GM18499 (cell line): ENCODE results near the gene NTM.

Source experiments
- ATAC-seq: cut with Tn5 transposase; IDR thresholded peaks from one replicate; pipeline ENCODE4 v1.9.1; 2021; ENCODE audit warnings: moderate number of reproducible peaks; ENCODE audit not compliant: insufficient read depth, unreplicated experiment

Gene NTM

DNA sequence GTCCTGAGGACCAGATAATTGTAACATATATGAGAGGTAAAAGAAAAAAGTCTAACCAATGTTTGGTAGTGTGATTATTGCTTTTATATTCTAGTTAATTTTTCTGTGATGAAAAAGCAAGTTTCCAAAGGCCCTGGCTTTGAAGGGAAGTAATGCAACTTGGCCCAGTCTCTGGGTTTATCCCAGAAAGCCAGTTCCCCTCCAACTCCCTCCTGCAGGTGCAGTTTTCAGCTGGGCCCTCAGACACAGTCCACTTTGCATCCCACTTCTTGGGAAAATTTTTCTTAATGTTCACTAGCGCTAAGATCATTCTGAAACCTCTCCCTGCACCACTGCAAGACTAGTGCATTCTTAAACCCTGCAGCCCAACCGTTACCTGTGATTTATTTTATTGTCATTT, 586.8 kb downstream of the NTM start:
- no peak for ATAC-seq

DNA sequence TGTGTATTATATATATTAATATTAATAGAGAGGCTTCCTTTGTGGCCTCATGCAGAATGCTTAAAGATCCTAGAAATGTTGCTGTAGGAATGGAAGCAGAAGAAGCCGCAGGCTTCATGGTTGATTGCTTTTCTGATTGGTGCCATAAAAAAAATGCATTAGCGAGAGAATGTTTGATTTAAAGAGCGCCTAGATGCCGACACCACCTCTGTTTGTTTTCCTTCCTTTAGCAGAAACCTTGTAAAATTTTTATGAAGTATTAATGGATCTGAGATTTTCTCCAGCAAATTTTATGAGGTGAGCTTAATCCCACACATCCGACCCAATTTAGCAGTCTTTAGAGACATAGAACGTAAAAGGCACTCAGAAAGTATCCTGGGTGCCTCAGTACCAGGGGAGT, 587.5 kb downstream of the NTM start:
- no peak for ATAC-seq

DNA sequence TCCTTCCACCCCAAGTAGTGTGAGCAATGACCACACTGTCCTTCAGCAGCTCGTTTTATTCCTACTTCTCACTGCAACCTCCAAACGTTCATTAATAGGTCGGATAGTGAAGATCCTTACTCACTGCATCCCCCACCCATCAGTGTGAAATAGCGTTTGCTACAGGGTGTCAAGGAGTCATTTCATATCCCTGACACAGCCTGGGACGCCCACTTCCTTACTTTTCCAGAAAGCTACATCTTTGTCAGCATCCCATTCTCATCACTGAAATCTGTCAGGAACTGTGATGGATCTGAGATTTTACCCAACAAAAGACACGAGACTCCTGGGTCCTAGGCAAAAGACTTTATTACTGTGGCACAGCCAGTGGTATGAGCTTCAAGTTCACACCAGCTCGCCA, 592.4 kb downstream of the NTM start:
- no peak for ATAC-seq

GRCh38 chr11:131964698-131965483, 594.5 kb downstream of the NTM start:
- ATAC-seq, result no peak

DNA sequence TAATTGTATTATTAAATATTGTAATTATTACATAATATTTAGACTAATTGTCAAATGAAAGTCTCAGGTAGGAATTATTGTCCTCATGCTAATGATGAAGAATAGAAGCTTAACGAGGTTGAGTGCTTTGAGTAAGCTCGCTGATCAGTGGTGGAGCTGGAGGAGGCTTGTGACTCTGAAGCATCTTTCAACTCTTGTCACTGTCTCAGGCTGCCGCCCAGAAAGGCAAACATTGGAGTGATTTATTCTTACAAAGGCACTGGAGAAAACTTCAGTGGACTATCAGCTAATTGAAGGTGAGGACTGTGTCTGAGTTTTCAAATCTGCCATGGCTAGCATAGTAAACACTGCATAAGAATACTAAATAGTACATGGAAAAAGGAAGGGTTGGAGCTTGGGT, 595.1 kb downstream of the NTM start:
- no peak for ATAC-seq

DNA sequence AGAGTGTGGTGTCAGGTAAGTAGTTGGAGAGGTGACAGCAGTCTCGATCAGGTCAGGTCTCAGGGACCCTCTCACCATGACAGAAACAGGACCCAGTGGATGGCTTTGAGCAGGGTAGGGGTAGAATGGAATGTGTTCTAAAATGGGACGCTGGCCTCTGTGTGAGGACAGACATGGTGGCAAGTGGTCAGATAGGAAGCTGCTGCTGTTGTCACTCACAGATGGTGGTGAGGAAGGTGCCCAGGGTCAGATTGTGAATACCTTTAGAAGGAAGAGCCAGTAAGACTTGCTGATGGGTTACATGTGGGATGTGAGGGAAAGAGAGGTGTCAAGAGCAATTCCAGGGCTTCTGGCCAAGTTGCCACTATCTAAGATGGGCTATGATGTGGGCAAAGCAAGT, 596.3 kb downstream of the NTM start:
- no peak for ATAC-seq

- no peak for ATAC-seq
Measured at GRCh38 chr11:131969261-131969660, 598.8 kb downstream of the NTM start.

GRCh38 chr11:131973061-131973460, 602.6 kb downstream of the NTM start:
- no peak for ATAC-seq

DNA sequence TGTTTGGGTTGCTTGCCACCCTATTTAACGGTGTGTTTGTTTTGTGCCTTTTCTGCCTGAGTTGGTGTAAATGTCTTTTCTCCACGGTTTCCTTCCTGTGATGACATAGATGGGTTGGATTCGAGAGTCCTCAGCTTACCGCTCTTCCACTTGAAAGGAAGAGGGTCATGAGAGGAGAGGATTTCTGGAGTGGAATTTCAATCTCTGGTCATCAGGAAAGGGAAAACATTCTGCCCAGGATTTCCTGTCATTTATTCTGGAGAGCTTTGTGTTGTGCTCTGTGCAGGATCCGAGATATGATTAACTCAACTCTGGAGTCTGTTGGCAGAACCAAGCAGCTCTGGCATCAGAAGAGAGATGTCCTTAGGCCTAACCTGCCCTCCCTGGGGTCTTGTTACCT, 605.2 kb downstream of the NTM start:
- no peak for ATAC-seq

DNA sequence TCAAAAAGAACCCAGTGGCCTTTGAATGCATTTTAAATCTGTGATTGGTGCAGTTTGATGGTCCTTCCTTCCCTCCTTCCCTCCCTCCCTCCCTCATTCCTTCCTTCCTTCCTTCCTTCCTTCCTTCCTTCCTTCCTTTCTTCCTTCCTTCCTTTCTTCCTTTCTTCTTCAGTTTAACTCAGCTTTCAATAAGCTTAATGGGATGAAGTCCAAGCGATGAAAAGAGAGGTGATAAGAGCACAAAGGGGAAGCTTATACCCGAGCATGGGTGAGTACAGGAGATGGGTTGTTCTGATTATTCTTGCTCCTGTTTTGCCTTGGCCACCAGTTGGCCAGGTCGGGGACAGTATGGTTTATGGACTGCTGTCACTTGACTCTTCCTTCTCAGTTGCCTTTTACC, 605.6 kb downstream of the NTM start:
- ATAC-seq, result no peak

DNA sequence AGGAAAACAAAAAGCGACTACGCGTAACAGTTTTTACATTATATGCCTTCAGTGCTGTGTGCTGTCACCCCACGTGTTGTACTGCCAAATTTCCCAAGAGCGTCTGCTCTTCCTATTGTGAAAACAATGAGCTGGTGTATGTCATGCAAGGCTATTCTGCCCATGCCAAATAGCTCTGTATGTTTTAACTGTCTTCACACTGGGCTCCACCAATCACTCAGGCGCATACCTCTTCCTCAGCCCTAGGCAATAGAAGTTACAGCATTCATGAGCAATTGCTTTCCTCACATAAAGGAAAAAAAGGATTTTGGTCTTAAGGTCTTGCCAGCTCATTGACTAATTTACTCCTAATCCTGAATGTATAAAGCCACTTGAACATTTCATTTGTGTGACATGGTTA, 606.8 kb downstream of the NTM start:
- no peak for ATAC-seq

DNA sequence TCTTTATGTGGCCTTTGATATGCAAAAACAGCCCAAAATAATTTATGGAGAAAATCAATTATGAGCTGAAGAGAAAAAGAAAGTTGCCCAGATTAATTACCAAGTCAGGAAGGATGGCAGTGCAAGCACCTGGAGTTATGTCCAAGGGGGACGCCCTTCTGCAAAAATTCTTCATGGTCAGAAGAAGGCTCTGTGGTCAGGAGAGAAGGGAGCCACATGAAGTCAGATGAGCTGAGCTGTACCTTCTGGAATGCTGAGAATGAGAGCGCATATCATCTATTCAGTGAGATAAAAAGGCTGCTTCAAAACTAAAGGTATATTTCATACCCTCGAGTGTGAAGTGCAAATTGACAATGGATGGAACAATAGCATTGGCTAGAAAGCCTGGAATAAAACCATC, 607.4 kb downstream of the NTM start:
- ATAC-seq, result no peak

- no peak for ATAC-seq
Measured at GRCh38 chr11:131978351-131978750, 607.9 kb downstream of the NTM start.

DNA sequence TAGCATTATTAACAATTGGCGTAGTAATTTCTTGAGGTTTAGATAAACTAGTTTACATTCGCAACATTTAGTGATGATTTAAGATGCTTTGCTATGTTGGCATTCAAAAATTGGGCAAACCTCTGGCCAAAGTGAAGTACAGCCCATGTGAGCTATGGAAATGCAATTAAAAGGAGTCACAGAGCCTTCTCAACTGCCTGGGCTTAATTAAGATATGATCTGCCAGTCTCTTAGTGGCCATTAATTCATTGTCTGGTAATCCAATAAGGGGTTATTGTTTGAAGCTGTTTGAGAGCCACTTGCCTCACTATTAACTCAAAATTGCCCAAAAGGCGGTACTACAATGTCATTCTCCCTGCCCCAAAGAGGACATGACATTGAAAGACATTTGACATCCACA, 608.9 kb downstream of the NTM start:
- ATAC-seq, result no peak

DNA sequence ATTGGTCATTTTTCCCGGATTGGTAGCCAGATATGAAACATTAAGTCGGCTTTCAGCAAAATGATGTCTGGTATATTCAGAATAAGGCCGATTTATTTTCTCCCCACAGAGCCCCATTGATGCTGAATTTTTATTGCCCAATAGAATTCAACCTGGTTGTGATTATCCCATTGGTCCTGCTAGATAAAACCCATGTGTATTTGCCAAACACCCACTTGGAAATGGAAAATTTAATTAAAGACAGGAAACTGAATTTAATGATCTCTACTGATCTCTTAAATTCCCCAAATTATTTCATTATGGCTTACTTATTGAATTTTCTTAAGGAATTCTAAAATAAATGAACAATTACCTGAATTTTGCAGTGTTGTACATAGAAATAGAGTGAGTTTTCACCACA, 609.8 kb downstream of the NTM start:
- ATAC-seq, result no peak

DNA sequence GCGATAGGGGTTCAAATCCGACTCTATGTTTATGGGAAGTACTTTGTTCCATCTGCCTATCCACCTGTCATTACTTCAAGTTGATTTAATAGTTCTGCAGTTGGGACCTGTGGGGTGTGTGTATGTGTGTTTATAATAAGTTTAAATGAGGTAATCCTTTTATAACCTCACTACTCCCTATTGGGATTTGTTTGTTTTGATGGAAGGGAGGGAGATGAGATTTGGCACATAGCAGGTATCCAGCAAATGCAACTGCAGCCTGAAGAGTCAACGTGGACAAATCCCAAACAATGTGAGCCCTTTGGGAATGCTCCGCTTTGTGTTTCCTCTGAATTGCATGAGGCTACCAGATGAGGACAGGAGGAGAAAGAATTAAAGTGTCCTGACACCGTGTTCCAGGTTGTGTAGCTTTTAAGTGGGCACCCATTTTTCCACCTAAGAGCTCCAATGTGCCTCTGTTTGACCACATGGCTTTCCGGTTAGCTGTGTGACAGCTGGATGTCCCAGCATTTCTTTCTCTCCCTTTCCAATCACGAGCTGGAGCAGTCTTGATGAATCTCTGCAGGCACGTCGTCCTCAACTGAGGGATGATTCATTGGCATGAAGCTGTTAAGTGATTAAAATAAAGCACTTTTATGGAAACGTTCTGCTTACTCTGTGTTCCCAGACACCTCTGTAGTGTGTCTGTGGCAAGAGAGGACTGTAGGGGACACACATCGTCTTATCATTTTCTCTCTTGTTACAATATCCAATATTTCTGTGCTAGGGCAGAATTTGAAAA, 610.7 kb downstream of the NTM start:
- ATAC-seq, result no peak

DNA sequence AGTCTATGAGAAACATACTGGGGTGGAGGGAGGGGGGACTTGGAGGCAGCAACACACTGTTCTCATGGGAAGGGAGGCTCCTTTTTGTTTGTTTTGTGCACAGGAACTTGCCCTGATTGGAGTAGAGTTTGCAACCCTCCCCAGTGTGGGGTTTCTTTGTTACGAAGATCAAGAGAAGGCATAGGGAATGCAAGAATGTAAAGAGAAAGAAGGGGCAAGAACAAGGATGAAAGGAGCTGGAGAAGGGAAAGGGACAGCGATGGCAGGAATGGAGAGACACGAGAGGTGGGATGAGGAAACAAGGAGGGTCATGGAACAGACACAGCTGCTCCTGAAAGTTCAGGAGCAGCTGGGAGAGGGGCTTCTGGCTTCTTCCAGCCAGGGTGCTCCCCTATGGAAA, 611.7 kb downstream of the NTM start:
- ATAC-seq, result no peak

GRCh38 chr11:131985846-131986301, 615.5 kb downstream of the NTM start:
- no peak for ATAC-seq

- ATAC-seq, result no peak
Measured at GRCh38 chr11:131987703-131988102, 617.3 kb downstream of the NTM start.

DNA sequence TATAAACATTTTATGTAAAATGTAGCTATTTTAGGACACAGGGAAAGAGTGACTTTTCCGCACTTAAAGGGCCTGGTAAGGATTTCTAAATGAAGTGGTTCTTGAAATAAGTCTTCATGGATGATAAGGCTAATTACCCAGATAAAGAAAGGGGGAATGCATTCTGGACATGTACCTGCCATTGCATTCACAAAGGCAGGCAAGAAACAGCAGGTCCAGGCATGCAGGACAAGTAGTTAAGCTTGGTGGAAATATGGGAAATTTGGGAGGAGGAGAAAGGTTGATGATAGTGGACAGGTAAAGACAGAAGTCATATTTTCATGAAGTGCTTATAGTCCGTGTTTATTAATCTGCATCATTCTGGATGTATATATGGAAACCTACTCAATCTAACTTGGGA, 621.2 kb downstream of the NTM start:
- ATAC-seq, result no peak

DNA sequence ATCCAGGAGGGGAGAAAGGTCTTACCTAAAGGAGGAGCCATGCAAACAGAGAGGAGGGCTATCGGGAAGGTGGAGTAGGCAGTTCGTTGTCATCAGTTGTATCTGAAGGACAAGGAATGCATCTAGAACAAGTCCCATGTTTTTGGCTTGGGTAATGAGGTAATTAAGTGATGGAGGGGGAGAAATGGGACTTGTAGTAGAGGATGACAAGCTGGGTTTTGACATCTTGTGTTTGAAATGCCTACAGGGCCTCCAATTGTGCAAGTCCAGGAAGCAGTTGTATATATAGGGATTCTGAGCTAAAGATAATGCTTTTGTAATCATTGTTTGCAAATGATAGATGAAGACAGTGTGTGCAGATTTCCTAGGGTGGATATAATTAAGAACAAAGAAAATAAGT, 622.8 kb downstream of the NTM start:
- no peak for ATAC-seq

DNA sequence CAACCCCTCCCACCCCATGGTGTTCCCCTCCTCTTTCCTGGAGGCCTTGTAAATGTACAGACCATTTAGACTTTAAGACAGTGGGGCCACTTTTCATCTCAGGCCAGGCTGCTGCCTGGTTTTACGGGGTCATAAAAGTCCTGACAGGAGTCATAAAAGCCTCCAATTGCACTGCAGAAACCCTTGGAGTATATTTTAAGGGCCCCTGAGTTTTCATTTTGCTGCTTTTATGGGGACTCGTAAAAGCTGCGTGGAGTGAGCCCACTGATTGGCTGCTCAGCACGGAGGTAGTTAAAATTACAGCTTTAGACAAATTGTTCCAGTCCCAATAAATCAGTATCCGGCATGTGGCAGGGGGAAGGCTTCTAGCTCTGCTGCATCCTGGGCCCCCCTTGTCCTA, 627.6 kb downstream of the NTM start:
- no peak for ATAC-seq
